Upper lobe of left lung (tissue), 6 donors: ENCODE data around the gene ZBTB7B. TPM values are rescaled to one million over a fixed set of nuclear protein-coding genes. Genes with fewer than 3 reads are reported as not detected.

ENCODE experiments used
- ATAC-seq, 2 donors: fragments of 200-7000 bp; cut with Tn5 transposase; one replicate each; pipeline ENCODE4 v1.9.1; 2022; ENCODE audit warnings: mild to moderate bottlenecking in 2 of 2, moderate library complexity in 2 of 2; ENCODE audit not compliant: low FRiP score in 2 of 2
- DNase-seq, 2 donors: peaks; one replicate each; pipeline ENCODE4 v3.0.0-alpha.2; 2019 to 2020
- H3K27ac ChIP-seq, 4 donors: fragments of 200-600 bp; sonication (generic); one replicate each; pipeline ENCODE4 v1.5.1; 2016 to 2019
- H3K27me3 ChIP-seq, 4 donors: fragments of 200-600 bp; sonication (generic); one replicate each; pipeline ENCODE4 v1.5.1; 2017 to 2019
- H3K36me3 ChIP-seq, 4 donors: fragments of 200-600 bp; sonication (generic); one replicate each; pipeline ENCODE4 v1.5.1; 2016 to 2019
- H3K4me1 ChIP-seq, 4 donors: fragments of 200-600 bp; sonication (generic); one replicate each; pipeline ENCODE4 v1.5.1; 2018 to 2019
- H3K4me3 ChIP-seq, 4 donors: fragments of 200-600 bp; sonication (generic); one replicate each; pipeline ENCODE4 v1.5.1; 2017 to 2019; ENCODE audit warnings: mild to moderate bottlenecking in 2 of 4, moderate library complexity in 1 of 4
- H3K9me3 ChIP-seq, 4 donors: fragments of 200-600 bp; sonication (generic); one replicate each; pipeline ENCODE4 v1.5.1; 2018 to 2019
- CTCF ChIP-seq, 6 experiments: fragments of 450-650 bp in 4 of 6; fragments of 200-600 bp in 2 of 6; sonication (generic) in 2 of 6; IDR thresholded peaks; one replicate each; pipeline ENCODE4 v1.5.1; 2016 to 2019; ENCODE audit warnings: antibody characterized with exemption in 6 of 6
- EP300 ChIP-seq, 4 donors: sonication (generic); formaldehyde crosslinking; IDR thresholded peaks; one replicate each; pipeline ENCODE4 v1.5.1; 2017; ENCODE audit warnings: antibody characterized with exemption in 4 of 4, control low read depth in 2 of 4
- POLR2A ChIP-seq, 4 donors: fragments of 450-650 bp; IDR thresholded peaks; one replicate each; pipeline ENCODE4 v1.5.1; 2016 to 2017; ENCODE audit warnings: antibody characterized with exemption in 4 of 4, mild to moderate bottlenecking in 2 of 4
- POLR2AphosphoS5 ChIP-seq, 2 donors: sonication (generic); formaldehyde crosslinking; IDR thresholded peaks; one replicate each; pipeline ENCODE4 v1.5.1; 2017; ENCODE audit warnings: antibody characterized with exemption in 2 of 2
- WGBS, 2 donors: methylation state at CpG; one replicate each; pipeline ENCODE4 v1.1.5; 2017 to 2018; 5-methylcytosine and 5-hydroxymethylcytosine counted together
- total RNA-seq, 6 donors: library from RNA; depleted of rRNA in 4 of 6; stranded (reverse); fragments of >200 nt in 4 of 6; gene quantifications; one replicate each; pipeline versions ENCODE4 v1.1.0 to v1.2.1, GENCODE V29; 2016 to 2021
- donor health status: DM: no; HTN: no; CAD: no; lungs with moderate emphysema.
- donor health status: DM: no; HTN: yes; CAD: no; lungs with severe emphysema.

Gene ZBTB7B
- total RNA-seq, 6 donors from 2014 or later: 43.9 to 88.2 (median 66.2) TPM

- Histone ChIP-seq H3K4me3 (no peak overlapping the region), H3K9me3 (no peaks in the 10 kb centered on the region), H3K27me3 (no peaks in the 10 kb centered on the region), H3K36me3 (peaks cover 0 to 49% (median 23%) of the 10 kb centered on the region in 4 donors), H3K27ac (no peak overlapping the region), H3K4me1 (peaks cover 0 to 6% (median 2%) of the 10 kb centered on the region in 4 donors)
- 94 to 95% methylated on average over 7 to 8 of the region's 8 CpGs for WGBS, 2 donors
- ATAC-seq: no peak
- TF ChIP-seq EP300 (IDR thresholded peaks at IDR 0.05) (no peak), CTCF (IDR thresholded peaks at IDR 0.05) (no peak), POLR2AphosphoS5 (IDR thresholded peaks at IDR 0.05) (no peak), POLR2A (IDR thresholded peaks at IDR 0.05) (no peak)
- DNase-seq: no peak
Observed at GRCh38 chr1:154990276-154990675, 12.3 kb upstream of the ZBTB7B start.

- DNase-seq: no peak
- Histone ChIP-seq H3K9me3 (no peaks in the 10 kb centered on the region), H3K4me3 (no peak overlapping the region), H3K27me3 (no peaks in the 10 kb centered on the region), H3K27ac (no peak overlapping the region), H3K4me1 (peaks cover 0 to 6% (median 0%) of the 10 kb centered on the region in 4 donors), H3K36me3 (peaks cover 0 to 41% (median 18%) of the 10 kb centered on the region in 4 donors)
- no peak for ATAC-seq
- TF ChIP-seq CTCF (IDR thresholded peaks at IDR 0.05): no peak
- TF ChIP-seq POLR2AphosphoS5 (IDR thresholded peaks at IDR 0.05): no peak
- no peak for TF ChIP-seq EP300 (IDR thresholded peaks at IDR 0.05)
- TF ChIP-seq POLR2A (IDR thresholded peaks at IDR 0.05): no peak
- WGBS, 2 donors: 83 to 92% methylated on average over 11 to 14 of the region's 14 CpGs
Observed at GRCh38 chr1:154992721-154993571, 9.7 kb upstream of the ZBTB7B start.

- peaks cover 0 to 33% (median 10%) of the 10 kb centered on the region in 4 donors for H3K36me3 ChIP-seq
- no peak within 1 kb of the TSS for H3K27ac ChIP-seq
- DNase-seq (no peak), ATAC-seq (no peak)
- no peaks in the 10 kb centered on the region for H3K9me3 ChIP-seq
- no peak within 1 kb of the TSS for H3K4me3 ChIP-seq
- TF ChIP-seq POLR2A (IDR thresholded peaks at IDR 0.05) (no peak), POLR2AphosphoS5 (IDR thresholded peaks at IDR 0.05) (no peak), EP300 (IDR thresholded peaks at IDR 0.05) (no peak), CTCF (IDR thresholded peaks at IDR 0.05) (no peak)
- no peaks in the 10 kb centered on the region for H3K27me3 ChIP-seq
- 70 to 80% methylated on average over 7 to 8 of the region's 8 CpGs for WGBS, 2 donors
- H3K4me1 ChIP-seq: peaks cover 1 to 8% (median 2%) of the 10 kb centered on the region in 4 donors
Observed at GRCh38 chr1:154993572-154994268, 8.9 kb upstream of the ZBTB7B start, which contains the start of gene LENEP. Gene LENEP (plus strand): TSS chr1:154993586. CDS start chr1:154993608, 22 bp downstream.

- peaks cover 6 to 13% (median 7%) of the 10 kb centered on the region in 4 donors for H3K4me1 ChIP-seq
- no peak for TF ChIP-seq CTCF (IDR thresholded peaks at IDR 0.05)
- TF ChIP-seq POLR2A (IDR thresholded peaks at IDR 0.05): no peak
- no peak for TF ChIP-seq EP300 (IDR thresholded peaks at IDR 0.05)
- no peak for TF ChIP-seq POLR2AphosphoS5 (IDR thresholded peaks at IDR 0.05)
- no peak for ATAC-seq
- no peaks in the 10 kb centered on the region for H3K9me3 ChIP-seq
- no peaks in the 10 kb centered on the region for H3K27me3 ChIP-seq
- peaks cover 0 to 28% (median 8%) of the 10 kb centered on the region in 4 donors for H3K36me3 ChIP-seq
- no peak for DNase-seq
- H3K4me3 ChIP-seq: no peak overlapping the region
- H3K27ac ChIP-seq: no peak overlapping the region
- 75 to 76% methylated on average over 1 of the region's 1 CpG for WGBS, 2 donors
Observed at GRCh38 chr1:154994269-154994587, 8.4 kb upstream of the ZBTB7B start.
